ENCODE measurements around the gene WRNIP1.
"Not testable (repeated sequence)": the region's sequence is repeated elsewhere in the genome, so short reads cannot be mapped to it uniquely, and the experiment has no call there.

The WRNIP1 gene

DNA sequence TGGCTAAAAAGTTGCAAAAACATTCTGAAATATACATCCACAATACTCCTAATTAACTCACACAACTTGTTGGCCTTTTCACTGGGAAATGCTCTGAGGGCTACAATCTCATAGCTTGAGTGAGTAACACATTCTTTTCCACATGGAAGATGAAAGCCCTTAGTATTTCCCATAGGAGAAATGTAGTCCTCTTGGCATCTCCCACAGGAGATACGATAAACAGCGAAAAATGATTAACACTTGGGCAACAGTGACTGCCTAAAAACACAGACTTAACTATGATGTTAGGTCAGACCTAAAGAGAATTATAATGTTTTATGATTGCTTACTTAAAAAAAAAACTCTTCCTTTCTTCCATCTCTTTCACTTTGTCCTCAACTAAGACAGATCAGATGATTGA lies 23.4 kb upstream of the WRNIP1 start:
- DNase-seq (ENCODE audit: low read depth): no peak

DNA sequence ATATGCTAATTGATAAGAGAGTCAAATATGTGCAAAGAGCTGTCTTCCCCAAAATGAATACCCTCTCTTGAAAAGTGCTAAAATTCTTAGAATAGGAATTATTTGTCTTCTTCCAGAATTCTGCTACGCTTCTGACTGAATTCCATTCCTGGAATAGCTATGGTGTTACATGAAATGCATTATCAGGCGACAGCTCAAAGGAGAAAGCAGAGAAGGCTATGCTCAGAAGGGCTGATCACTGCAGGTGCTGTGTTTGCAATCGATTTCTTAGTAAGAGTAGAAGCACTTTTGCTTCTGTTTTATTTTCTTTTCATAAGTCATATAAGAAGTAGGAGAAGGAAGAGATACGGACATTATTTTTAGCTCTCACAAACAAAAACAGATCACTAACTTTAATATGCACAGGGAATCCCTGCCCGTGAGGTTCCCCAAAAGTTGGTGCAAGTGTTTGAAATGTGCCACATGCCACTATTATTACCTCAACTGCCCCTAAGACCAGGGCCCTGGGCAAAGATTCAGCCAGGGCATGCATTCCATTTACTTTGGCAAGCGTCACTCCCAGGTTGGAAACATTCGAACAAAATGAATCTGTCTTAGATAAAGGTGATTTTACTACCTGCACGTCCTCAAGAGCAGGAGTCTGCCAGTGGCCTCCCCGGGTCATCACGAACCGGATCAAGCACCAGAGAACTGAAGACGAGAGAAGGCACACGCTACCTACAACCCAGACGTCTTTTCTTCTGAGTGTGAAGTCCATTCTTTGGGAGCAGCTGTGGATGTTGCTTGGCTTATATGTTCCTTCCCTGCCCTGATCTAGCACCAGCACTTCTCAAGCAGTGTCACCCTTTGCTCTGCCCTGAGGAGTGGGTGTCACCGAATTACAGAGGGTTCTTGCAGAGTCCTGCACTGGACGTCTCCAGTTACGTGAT lies 21.6 kb upstream of the WRNIP1 start:
- DNase-seq (ENCODE audit: low read depth): no peak

DNA sequence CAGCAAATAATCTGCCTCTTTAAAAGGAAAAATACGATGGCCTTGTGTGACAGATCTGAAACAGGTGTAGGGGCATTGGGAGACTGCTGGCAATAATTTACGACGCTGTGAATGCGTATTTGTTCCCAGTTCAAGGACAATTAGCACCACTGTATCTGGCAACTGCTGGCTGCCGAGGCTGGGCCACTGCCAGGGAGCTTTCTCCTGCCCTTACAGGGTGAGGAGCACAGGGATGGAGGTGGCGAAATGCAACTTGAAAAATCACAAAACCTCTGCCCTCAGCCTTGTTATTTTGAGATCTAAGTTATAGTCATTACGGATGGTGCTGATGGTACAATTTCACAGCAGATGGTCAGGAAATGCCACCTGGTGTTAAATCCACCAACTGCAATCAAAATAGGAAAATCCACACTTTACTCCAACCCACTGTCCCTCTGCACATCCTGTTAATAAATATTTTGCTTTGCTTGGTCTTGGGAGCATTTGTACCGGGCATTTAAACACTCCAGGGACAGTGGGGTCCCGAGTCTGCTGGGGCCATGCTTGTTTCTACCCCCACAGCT lies 20.9 kb upstream of the WRNIP1 start:
- no peak for DNase-seq (ENCODE audit: low read depth)

DNA sequence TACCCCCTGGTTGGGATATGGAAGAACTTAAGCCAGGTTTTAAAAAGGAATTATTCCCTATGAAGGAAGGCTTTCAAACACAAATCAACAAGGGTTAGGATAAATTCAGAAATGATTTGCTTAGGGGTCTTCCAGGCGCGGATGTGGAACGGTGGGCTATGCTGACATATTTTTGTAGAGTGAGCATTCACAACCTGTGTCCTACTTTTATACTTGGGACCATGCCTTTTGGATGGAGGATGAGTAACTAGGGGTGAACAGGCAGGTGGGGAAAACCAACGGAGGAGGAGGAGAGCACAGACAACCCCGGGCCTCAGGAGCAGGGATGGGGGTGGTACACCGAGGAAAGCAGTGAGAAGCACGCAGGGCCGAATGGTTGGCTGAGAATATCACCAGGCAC lies 20.4 kb upstream of the WRNIP1 start:
- no peak for DNase-seq (ENCODE audit: low read depth)

DNA sequence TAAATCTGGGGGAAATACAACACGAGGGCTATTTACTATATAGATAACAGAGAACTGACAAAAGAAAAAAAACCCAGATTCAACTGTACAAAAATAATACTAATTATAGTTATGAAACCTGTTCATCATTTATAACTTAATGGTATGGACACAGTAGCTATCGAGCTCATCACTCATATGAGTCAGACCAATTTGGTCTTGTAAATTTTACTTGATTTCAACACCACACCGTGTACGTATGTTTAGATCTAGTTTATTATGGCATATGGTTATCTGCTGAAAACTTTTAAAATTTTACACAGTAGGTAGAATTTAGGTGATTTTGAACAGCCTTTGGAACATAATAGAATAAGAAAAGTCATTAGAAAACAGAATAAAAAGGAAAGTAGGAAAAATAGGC lies 19.9 kb upstream of the WRNIP1 start:
- no peak for DNase-seq (ENCODE audit: low read depth)

DNA sequence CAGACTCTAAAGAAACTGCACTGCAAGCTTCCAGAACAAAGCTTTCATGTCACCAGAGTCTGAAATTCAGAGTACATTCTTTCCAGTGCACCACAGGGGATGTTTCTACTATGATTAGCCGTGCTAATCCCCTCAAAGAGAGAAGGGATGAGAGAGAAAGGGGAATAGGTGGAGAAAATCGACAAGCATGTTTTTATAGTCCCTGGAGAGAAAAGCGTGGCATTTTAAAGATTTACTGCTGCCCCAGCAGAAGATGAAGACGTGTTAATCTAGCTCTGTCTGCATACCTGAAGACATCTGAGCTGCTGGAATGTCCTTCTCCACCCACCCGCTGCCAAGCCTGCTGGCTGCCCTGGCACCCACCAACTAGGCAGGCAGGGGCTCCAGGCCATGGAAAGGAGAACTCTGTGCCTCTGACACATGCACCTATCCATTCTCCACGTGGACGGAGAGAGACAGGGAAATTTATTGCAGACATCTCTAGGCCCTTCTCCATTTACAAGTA lies 18.6 kb upstream of the WRNIP1 start:
- DNase-seq (ENCODE audit: low read depth): no peak

DNA sequence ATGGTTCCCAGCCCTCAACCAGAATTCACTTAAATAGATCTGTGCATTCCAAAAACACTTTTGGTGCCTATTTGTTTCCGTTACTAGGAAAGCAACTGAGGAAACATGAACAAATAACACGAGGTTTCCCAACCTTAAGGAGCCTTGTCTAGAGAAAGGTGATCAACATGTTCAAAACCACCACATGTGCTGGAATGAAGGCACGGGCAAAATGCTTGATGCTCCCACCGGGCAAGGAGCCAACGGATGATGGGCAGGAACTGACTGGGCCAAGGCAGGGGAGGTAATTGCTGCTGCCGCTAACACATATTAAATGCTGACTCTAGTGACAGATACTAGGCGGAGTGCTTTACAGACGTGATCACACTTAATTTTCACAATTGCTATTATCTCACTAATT lies 17.0 kb upstream of the WRNIP1 start:
- no peak for DNase-seq (ENCODE audit: low read depth)

DNA sequence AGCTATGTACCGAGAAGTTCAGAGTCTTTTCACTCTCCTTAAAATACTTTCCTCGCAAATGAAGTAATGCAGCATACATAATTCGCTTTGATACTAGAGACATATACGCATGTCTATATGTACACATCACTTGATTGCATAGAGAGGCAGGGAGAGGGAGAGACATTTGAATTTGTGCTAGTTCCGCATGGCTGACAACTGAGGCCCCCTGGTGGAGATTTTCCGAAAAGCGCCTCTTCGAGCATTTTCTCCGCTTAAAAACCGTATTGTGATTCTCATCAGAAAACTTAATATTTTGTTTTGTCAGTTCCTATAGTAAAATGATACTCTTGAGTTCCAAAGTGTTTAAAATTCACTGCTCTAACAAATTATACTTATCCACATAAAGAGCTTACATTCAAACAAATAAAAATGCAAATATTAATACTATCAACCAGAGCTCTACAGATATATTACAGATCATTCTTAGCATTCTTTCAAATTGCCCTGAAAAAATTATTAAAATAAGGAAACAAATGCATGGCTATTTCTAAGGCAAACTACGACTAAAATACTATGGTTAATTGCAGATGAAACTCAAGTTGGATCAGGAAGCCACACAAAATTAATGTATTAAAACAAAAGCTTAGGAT lies 15.1 kb upstream of the WRNIP1 start:
- no peak for DNase-seq (ENCODE audit: low read depth)

DNA sequence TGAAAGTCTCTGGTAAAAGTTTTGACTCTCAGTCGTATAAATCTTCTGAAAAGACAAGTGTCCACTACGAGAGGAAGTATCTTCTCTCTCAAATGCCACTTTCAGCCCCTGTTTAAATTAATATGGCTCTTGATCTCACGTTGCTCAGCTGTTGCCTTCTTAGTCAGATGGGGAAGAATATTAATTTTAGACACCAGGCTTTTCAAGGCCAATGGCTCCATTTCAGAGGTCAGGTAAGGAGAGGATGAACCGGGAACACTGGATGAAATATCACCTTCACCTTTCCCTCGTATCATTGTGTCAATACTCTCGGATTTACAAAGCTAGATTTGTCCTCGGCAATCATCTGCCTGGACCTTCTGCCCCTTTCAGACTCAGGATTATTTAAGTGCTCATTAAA lies 14.4 kb upstream of the WRNIP1 start, which contains the start of gene MYLK4:
Gene MYLK4 (minus strand): TSS at position 91 of the 400 bp plus-strand sequence. CDS start 1,628 bp downstream, outside the sequence.
- DNase-seq (ENCODE audit: low read depth): no peak

DNA sequence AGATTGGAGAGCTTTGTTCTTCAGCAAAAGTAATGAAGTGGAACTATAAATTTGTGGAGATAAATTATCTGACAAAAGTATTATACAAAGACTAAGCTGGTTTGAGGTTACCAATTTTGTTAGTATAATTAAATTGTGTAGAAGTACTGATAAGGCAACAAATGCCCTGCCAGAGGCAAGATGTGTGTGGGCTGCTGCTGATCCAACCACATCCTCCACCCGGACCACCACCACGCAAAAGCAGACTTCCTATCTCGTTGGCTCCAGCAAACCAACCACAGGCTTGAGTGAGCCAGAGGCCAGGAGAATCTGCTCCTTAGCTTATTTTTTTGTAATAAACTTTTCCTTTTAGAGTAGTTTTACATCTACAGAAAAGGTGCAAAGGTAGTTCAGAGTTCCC lies 13.3 kb upstream of the WRNIP1 start:
- no peak for DNase-seq (ENCODE audit: low read depth)

DNA sequence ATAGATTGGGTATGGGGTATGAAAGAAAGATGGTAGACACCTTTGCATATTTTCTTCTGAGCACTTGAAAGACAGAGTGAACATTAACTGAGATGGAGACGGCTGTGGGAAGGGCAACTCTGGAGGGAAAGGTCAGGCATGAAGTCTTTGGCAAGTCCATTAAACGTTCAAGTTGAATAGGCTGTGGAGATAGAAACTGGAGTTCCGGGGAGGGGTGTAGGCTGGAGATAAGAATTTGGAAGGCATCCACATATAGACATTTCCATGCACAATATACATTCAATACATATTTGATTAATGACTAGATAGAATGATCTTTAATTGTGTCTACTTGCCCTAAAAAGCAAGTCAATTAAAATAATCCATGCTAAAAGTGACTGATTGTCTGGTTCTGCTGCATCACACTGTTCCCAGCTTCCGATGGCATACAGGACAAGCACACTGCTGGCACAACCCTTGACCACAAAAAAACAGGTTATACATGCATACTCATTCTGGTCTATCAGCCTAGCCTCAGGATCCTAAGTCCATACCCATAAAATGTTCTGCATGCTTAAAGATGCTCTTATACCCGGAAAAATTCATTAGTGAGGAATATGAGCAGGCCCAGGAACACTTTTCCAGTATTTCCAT lies 12.6 kb upstream of the WRNIP1 start:
- DNase-seq (ENCODE audit: low read depth): no peak

DNA sequence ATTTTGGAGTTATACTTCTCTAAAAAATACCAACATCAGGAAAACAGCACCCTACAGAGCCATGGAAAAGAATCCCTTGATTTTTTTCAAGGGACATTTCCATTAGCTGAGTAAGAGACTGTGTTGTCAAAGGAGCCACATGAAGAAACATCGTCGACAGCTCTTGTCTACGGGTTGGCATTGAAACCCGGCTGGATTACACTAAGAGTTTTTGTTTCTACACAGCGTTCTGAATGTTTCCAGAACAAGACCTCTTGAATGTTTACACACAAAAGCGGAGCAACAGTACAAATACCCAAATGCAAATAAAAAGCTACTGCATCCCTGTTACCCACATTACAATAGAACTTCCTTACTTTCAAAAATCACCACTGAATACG lies 12.1 kb upstream of the WRNIP1 start:
- no peak for DNase-seq (ENCODE audit: low read depth)

DNA sequence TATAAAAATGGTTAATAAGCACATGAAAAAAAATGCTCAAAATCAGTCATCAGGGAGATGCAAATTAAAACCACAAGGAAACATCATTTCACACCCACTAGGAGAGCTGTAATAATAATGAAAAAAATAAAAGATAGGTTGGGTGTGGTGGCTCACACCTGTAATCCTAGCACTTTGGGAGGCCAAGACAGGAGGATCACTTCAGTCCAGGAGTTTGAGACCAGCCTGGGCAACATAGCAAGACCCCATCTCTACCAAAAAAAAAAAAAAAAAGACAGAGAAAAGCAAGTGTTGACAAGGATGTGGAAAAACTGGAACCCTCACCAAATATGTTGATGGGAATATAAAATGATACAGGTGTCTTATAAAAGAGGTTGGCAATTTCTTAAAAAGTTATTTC lies 11.4 kb upstream of the WRNIP1 start:
- DNase-seq (ENCODE audit: low read depth): no peak

DNA sequence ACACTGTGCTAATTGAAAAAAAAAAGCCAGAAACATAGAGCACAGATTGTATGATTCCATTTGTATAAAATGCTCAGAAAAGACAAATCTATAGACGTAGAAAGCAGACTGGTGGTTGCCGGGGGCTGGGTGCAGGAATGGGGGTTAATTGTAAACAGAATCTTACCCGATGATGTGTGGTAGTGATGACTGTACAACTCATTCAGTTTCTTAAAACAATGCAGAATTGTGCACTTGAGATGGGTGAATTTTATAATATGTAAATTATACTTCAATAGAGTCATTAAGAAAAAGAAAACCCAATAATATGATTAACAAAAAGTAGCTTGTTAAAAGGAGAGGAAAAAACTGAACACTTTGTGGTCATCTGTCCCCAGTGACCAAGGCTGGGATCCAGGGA lies 10.8 kb upstream of the WRNIP1 start:
- DNase-seq (ENCODE audit: low read depth): no peak

DNA sequence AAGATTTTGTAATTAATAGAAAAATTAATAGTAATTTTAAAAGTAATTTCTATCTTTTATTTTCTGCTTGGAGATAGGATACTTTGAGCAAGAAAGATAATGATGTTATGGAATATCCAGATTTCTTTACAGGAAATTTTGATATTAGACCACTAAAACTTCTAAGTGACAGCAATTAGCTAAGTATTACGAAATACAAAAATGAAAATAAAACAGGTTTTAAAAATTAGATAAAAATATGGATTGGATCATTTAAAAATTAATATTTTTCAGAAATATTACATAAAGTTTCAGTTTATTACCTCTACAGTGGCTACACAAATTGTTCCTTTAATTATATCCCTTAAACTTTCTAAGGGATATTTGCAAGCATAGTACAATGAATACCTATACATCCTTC lies 10.3 kb upstream of the WRNIP1 start:
- no peak for DNase-seq (ENCODE audit: low read depth)

DNA sequence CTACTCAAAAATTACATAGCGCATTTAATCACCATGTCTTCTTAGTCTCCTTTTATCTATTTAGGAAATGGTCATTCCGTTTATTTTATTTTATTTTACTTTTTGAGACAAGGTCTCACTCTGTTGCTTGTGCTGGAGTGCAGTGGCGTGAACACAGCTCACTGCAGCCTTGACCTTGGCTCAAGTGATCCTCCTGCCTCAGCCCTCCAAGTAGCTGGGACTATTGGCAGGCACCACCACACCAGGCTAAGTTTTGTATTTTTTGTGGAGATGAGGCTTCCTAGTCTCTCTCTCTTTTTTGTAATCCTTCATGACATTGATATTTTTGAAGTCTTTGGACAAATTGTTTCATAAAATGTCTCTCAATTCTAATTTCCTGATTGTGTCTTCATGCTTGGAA lies 9.7 kb upstream of the WRNIP1 start:
- DNase-seq (ENCODE audit: low read depth): no peak

DNA sequence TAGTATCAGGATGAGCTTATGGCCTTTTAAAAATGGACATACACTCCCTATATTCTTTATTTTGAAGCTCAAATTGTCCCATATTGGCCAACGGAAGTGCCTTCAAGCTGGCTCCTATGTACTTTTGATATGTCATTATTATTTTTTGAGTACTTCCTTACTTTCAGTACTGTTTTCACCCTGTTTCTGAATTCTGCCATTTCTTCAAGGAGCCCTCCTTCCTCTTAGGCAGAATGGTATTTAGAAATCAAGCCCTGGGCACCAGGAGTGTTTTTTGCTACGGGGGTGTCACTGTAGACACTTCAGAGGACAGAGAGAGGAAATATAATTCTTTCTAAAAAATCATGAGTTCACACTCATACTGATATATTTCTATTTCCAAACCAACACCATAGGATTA lies 9.0 kb upstream of the WRNIP1 start:
- DNase-seq (ENCODE audit: low read depth): no peak

DNA sequence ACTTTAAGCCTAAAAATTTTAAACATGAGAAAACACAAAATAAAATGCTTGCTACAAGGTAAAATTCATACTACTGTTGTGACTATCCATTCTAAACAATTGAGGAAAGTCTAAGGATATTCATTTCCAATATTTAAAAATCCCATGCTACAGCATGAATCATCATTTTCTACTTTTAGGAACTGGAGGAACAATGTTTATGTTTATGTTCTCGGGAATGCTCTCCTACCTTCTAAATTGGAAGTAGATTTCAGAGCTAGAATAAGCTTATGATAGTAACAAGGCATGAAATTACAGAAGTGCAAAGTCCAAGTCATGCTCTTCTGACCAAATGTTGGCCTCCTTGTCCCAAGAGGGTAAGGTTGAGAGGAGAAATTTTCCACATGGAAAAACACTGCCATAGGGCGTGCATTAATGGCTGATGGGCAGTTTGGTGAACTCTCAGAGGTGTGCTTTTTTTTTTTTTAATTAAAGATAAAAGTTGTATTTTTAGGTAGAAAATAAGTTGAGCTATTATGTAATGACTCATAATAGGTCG lies 8.4 kb upstream of the WRNIP1 start:
- DNase-seq (ENCODE audit: low read depth): no peak

DNA sequence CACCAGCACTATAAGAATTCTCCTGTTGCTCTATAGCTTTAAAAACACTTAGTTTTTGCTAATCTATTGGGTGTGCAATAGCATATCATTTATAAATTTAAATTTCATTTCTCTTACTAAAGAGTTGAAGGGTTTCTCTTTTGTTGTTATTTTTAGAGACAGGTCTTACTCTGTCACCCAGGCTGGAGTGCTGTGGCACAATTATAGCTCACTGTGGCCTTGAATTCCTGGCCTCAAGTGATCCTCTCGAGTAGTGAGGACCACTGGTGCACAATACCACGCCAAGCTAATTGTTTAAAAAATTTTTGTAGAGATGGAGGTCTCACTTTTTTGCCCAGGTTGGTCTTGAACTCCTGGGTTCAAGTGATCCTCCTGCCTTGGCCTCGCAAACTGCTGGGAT lies 6.2 kb upstream of the WRNIP1 start:
- DNase-seq (ENCODE audit: low read depth): no peak

DNA sequence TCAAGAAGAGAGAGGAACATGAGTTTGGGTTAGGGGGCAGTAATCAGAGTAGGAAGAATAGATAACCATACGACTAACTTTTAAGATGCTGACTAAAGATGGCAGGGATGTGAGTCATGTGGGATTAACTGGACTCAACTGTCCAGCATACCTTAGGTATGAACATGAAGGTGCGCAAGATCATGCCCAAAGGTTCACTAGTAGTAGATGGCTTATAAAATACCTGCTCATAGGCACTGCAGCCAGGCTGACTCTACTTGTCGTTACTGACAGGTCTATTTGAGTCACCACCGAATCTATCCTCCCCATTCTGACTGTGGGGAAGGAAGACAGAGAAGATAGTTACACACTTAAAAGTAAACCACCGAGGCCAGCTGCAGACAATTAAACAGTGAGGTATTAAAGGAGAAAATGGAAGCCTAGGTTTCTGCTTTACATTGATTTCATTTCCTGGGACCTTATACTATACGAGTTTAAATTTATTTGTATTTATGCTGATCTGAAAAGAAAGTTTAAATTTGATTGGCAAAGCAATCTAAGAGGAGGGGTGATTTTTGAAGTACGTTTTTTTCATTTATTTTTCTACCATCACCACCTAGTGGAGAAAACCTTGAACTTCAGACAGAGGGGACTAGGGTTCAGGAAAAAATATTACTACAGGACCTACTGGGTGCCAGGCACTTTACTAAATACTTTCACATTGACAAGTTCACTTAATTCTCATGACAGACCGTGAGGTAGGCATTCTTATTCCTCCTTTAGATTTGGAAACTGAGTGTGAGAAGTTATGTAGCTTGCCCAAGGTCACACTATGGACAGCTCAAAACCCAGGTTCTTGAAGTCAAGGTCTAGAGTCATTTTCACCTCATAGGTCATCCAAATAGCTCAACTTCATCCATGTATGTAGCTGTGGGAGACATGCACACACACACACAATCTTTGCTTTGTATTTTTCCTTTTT lies 4.0 kb upstream of the WRNIP1 start:
- no peak for DNase-seq (ENCODE audit: low read depth)

DNA sequence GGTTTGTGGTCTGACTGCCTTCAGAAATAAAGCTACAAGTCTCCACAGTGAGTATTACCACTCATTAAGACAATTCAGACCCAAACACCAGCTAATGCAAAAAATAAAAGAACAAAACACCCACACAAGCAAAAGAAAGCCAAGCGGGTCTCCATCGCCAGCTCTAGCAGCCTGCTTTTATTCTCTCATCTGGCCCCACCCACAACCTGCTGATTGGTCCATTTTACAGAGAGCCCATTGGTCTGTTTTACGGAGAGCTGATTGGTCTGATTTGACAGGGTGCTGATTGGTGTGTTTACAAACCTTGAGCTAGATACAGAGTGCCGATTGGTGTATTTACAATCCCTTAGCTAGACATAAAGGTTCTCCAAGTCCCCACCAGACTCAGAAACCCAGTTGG lies 2.3 kb upstream of the WRNIP1 start:
- DNase-seq (ENCODE audit: low read depth): not testable (repeated sequence)
